ENCODE measurements around the gene GDF11. TPM values are rescaled to one million over a fixed set of nuclear protein-coding genes. Genes with fewer than 3 reads are reported as not detected.
A peak's percentile ranks its signal among the peaks of the same experiment; 100 is the strongest.

The GDF11 gene
- polyA plus RNA-seq, 1 of the 3 experiments (the other 2 are of a cell fraction): 9.4 TPM

GRCh38 chr12:55715833-55716581, 26.9 kb upstream of the GDF11 start, which contains the start of gene BLOC1S1 (continued):
- TF ChIP-seq USF2 (IDR thresholded peaks at IDR 0.05; ENCODE audit: borderline replicate concordance, low read depth, low read length) (peak; percentile 98), FOXM1 (IDR thresholded peaks at IDR 0.05; ENCODE audit: low read depth) (0 out of 2 replicates have a peak, but pooled peaks have one; percentile 52), YY1 (IDR thresholded peaks at IDR 0.05; ENCODE audit: low read depth) (peak; percentile 20; the same call in 1 of the 2 replicates), FOXJ3 (CRISPR knock-in tag; IDR thresholded peaks at IDR 0.05) (no peak; the same call in 1 of the 2 replicates), ZBTB33 (IDR thresholded peaks at IDR 0.05; ENCODE audit: borderline replicate concordance, low read depth) (no peak), GABPA (IDR thresholded peaks at IDR 0.05; ENCODE audit: low read depth) (peak; percentile 64), SMC3 (IDR thresholded peaks at IDR 0.05; ENCODE audit: low read depth, low read length) (no peak), CHD2 (IDR thresholded peaks at IDR 0.05; ENCODE audit: low read length, partially characterized antibody) (peak; percentile 87), TEAD4 (IDR thresholded peaks at IDR 0.05; ENCODE audit: borderline replicate concordance, insufficient read depth) (no peak), TCF12 (IDR thresholded peaks at IDR 0.05) (0 out of 2 replicates have a peak, but pooled peaks have one; percentile 26), POLR2AphosphoS5 (IDR thresholded peaks at IDR 0.05; ENCODE audit: low read depth, low read length) (peak; percentile 27), RCOR1 (IDR thresholded peaks at IDR 0.05; ENCODE audit: low read length) (peak; percentile 79), EP300 (IDR thresholded peaks at IDR 0.05; ENCODE audit: borderline replicate concordance in 1 of 2, low read depth in 1 of 2, low read length in 1 of 2) (peak in 1 of 2 experiments; percentile 56; a peak in 1 of 4 replicates), CTCF (IDR thresholded peaks at IDR 0.05) (0 out of 2 replicates have a peak, but pooled peaks have one; percentile 9), RXRA (IDR thresholded peaks at IDR 0.05; ENCODE audit: borderline replicate concordance, low read depth) (no peak)

Measured in SK-N-SH (cell line).